Glutamatergic neuron (in vitro differentiated cells): ENCODE data around the gene ZNF837. TPM values are rescaled to one million over a fixed set of nuclear protein-coding genes. Genes with fewer than 3 reads are reported as not detected.
A peak's percentile ranks its signal among the peaks of the same experiment; 100 is the strongest.
"Not testable (repeated sequence)": the region's sequence is repeated elsewhere in the genome, so short reads cannot be mapped to it uniquely, and the experiment has no call there.

ENCODE experiments used
- DNase-seq: peaks from one replicate; pipeline ENCODE4 v3.0.0; 2022
- H3K27ac Mint-ChIP-seq: one replicate; pipeline ENCODE4 v1.8.0; 2020; ENCODE audit warnings: mild to moderate bottlenecking, mixed read lengths, inconsistent platforms; ENCODE audit not compliant: unreplicated experiment
- H3K27me3 Mint-ChIP-seq: one replicate; pipeline ENCODE4 v1.8.0; 2020; ENCODE audit warnings: mild to moderate bottlenecking, moderate library complexity, mixed read lengths, inconsistent platforms; ENCODE audit not compliant: unreplicated experiment
- H3K36me3 Mint-ChIP-seq: one replicate; pipeline ENCODE4 v1.8.0; 2020; ENCODE audit warnings: mild to moderate bottlenecking, mixed read lengths, inconsistent platforms; ENCODE audit not compliant: unreplicated experiment
- H3K4me1 Mint-ChIP-seq: one replicate; pipeline ENCODE4 v1.8.0; 2020; ENCODE audit warnings: mild to moderate bottlenecking, low read depth, mixed read lengths, inconsistent platforms; ENCODE audit not compliant: unreplicated experiment
- H3K4me3 Mint-ChIP-seq: one replicate; pipeline ENCODE4 v1.8.0; 2020; ENCODE audit warnings: mild to moderate bottlenecking, mixed read lengths, inconsistent platforms; ENCODE audit not compliant: unreplicated experiment
- H3K9me3 Mint-ChIP-seq: one replicate; pipeline ENCODE4 v1.8.0; 2020; ENCODE audit warnings: mild to moderate bottlenecking, moderate library complexity, mixed read lengths, inconsistent platforms; ENCODE audit not compliant: unreplicated experiment
- CTCF ChIP-seq: fragments of 200-600 bp; sonication (generic); IDR thresholded peaks from one replicate; pipeline ENCODE4 v1.5.0; 2021; ENCODE audit not compliant: partially characterized antibody, unreplicated experiment
- total RNA-seq: library from RNA; stranded (reverse); fragmentation: NEBNext Ultra II Directional; extraction: Animal tissue kit (Norgen Biotek cat#: 25700); gene quantifications from one replicate; pipeline ENCODE4 v1.2.1, GENCODE V29; 2021; ENCODE audit not compliant: unreplicated experiment

ZNF837 gene
- total RNA-seq, 1 donor from 2014 or later, result 2.0 TPM

GRCh38 chr19:58380037-58380661 lies 681 bp downstream of the ZNF837 start:
- TF ChIP-seq CTCF, result no peak
- Mint-ChIP-seq H3K36me3 (no peaks in the 10 kb centered on the region), H3K4me1 (peaks cover 7% of the 10 kb centered on the region), H3K4me3 (peak overlapping the region; percentile 97), H3K27ac (peak overlapping the region; percentile 95), H3K27me3 (peaks cover 8% of the 10 kb centered on the region), H3K9me3 (peaks cover 6% of the 10 kb centered on the region)
- no peak for DNase-seq

- H3K36me3 Mint-ChIP-seq, result no peaks in the 10 kb centered on the region
- peaks cover 7% of the 10 kb centered on the region for H3K4me1 Mint-ChIP-seq
- peaks cover 6% of the 10 kb centered on the region for H3K9me3 Mint-ChIP-seq
- DNase-seq, result no peak
- peak overlapping the region; percentile 97 for H3K4me3 Mint-ChIP-seq
- no peak for TF ChIP-seq CTCF
- H3K27me3 Mint-ChIP-seq, result peaks cover 8% of the 10 kb centered on the region
- peak overlapping the region; percentile 95 for H3K27ac Mint-ChIP-seq
Observed at GRCh38 chr19:58379246-58379645, 1.6 kb downstream of the ZNF837 start.

- not testable (repeated sequence) for H3K9me3 Mint-ChIP-seq, H3K27ac Mint-ChIP-seq, DNase-seq, H3K4me3 Mint-ChIP-seq, H3K4me1 Mint-ChIP-seq, H3K36me3 Mint-ChIP-seq
- peaks cover 10% of the 10 kb centered on the region for H3K27me3 Mint-ChIP-seq
Observed at GRCh38 chr19:58376724-58377123, 4.1 kb downstream of the ZNF837 start.

- peaks cover 7% of the 10 kb centered on the region for H3K27me3 Mint-ChIP-seq
- peaks cover 3% of the 10 kb centered on the region for H3K9me3 Mint-ChIP-seq
- H3K36me3 Mint-ChIP-seq, result no peaks in the 10 kb centered on the region
- no peak for TF ChIP-seq CTCF
- H3K4me3 Mint-ChIP-seq, result no peak overlapping the region
- DNase-seq, result no peak
- no peaks in the 10 kb centered on the region for H3K4me1 Mint-ChIP-seq
- H3K27ac Mint-ChIP-seq, result no peak overlapping the region
Observed at GRCh38 chr19:58374200-58374599, 6.6 kb downstream of the ZNF837 start.

GRCh38 chr19:58372311-58373133 lies 8.3 kb downstream of the ZNF837 start:
- peak; percentile 28 for TF ChIP-seq CTCF
- Mint-ChIP-seq H3K4me3 (no peak overlapping the region), H3K36me3 (no peaks in the 10 kb centered on the region), H3K4me1 (no peaks in the 10 kb centered on the region), H3K9me3 (no peaks in the 10 kb centered on the region), H3K27me3 (peaks cover 4% of the 10 kb centered on the region), H3K27ac (no peak overlapping the region)
- no peak for DNase-seq
